VCaP (cell line): ENCODE results near the gene PRKAA1.

Experiments used
- H3K27ac ChIP-seq: fragments of 450-650 bp; 2 replicates; pipeline ENCODE4 v1.5.1; 2017
- TF ChIP-seq, protein P1 (sequence below): fragments of 450-650 bp; conservative IDR thresholded peaks from 2 replicates; pipeline ENCODE4 v1.5.1; 2017; ENCODE audit warnings: mild to moderate bottlenecking, moderate library complexity

The PRKAA1 gene

GRCh38 chr5:40798012-40798800 lies at the start of gene PRKAA1:
TSS of gene PRKAA1 (minus strand) at chr5:40798374. CDS start at chr5:40798189, 185 bp downstream.
- peak within 1 kb of the TSS; percentile 97 for H3K27ac ChIP-seq
- TF ChIP-seq, protein P1, sequence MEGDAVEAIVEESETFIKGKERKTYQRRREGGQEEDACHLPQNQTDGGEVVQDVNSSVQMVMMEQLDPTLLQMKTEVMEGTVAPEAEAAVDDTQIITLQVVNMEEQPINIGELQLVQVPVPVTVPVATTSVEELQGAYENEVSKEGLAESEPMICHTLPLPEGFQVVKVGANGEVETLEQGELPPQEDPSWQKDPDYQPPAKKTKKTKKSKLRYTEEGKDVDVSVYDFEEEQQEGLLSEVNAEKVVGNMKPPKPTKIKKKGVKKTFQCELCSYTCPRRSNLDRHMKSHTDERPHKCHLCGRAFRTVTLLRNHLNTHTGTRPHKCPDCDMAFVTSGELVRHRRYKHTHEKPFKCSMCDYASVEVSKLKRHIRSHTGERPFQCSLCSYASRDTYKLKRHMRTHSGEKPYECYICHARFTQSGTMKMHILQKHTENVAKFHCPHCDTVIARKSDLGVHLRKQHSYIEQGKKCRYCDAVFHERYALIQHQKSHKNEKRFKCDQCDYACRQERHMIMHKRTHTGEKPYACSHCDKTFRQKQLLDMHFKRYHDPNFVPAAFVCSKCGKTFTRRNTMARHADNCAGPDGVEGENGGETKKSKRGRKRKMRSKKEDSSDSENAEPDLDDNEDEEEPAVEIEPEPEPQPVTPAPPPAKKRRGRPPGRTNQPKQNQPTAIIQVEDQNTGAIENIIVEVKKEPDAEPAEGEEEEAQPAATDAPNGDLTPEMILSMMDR, result peak; percentile 84

DNA sequence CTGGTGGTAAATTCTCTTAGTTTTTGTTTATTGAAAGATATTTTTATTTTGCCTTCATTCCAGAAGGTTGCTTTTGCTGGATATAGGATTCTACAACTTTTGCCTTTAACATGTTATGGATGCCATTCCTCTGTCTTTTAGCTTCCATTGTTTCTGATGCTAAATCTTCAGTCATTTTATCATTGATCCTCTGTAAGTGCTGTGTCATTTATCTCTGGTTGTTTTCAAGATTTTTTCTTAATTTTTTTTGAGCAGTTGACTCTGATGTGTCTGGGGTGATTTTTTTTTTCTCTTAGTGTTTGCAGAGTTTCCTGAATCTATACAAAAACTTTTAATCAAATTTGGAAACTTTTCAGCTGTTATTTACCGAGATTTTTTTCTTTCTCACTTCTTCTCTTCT lies 49.4 kb upstream of the PRKAA1 start:
- H3K27ac ChIP-seq, result no peak overlapping the region
- TF ChIP-seq, protein P1, result no peak

- no peak overlapping the region for H3K27ac ChIP-seq
- TF ChIP-seq, protein P1, result no peak
Measured at GRCh38 chr5:40846371-40846770, 48.2 kb upstream of the PRKAA1 start.

DNA sequence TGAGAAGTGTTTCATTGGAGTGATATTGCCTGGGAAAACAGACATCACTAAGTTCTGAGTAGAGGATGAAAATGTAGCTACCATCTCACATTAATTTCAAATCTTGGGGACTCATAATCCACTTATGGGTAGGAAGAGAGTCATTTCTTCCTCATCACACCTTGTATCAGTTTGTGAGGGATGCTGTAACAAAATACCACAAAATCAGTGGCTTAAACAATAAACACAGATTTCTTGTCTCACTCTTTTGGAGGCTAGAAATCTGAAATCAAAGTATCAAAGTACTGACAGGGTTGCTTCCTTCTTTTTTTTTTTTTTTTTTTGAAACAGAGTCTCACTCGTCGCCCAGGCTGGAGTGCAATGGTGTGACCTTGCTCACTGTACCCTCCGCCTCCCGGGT lies 46.4 kb upstream of the PRKAA1 start:
- TF ChIP-seq, protein P1, result no peak

DNA sequence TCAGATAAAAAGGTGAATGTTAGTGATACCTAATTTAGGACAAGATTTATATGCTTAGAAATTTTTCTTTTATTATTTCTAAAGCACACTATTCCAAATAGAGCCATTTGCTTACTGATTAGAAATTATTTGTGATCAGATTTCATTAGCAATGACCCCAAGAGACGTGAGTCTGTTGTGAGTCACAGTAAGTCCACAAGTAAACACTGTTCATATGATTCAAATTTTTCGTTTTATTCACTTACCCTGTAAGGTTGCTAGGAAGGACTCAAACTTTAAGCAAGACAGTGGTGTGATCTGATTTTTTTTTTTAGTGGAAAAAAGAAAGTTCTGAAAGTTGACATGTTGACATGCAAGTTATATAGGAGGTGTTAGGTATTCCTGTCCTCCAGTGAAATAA lies 44.2 kb upstream of the PRKAA1 start:
- TF ChIP-seq, protein P1, result no peak
- H3K27ac ChIP-seq, result no peak overlapping the region

More for the DNA sequence above, 46.4 kb upstream of the PRKAA1 start:
- H3K27ac ChIP-seq, result no peak overlapping the region

GRCh38 chr5:40841068-40841805 lies 43.1 kb upstream of the PRKAA1 start, which contains the start of gene CARD6:
TSS of gene CARD6 (plus strand) at chr5:40841367. CDS start at chr5:40841383, 16 bp downstream.
- no peak within 1 kb of the TSS for H3K27ac ChIP-seq
- TF ChIP-seq, protein P1, result no peak

GRCh38 chr5:40838086-40838485 lies 39.9 kb upstream of the PRKAA1 start:
- H3K27ac ChIP-seq, result no peak overlapping the region
- TF ChIP-seq, protein P1, result no peak
